ENCODE data around the gene ACOT13.
"Not testable (repeated sequence)": the region's sequence is repeated elsewhere in the genome, so short reads cannot be mapped to it uniquely, and the experiment has no call there.

Gene ACOT13

DNA sequence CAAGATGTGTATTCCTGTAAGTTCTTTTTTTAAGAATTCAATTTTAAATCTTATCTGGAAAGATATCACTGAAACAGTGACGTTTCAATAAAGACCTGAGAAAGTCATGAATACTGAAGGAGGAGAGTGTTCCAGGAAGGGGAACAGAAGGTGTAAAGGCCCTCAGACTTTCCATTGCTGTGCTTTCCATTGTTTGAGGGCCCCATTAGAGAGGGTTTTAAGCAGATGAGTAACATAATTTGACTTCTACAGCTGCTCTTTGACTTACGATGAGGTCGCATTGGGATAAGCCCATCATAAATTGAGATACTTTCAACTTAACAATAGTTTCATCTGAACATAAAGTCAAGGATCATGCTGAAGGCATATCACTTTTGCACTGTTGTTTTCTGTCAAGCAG is 24.7 kb downstream of the ACOT13 start:
- H3K27me3 Mint-ChIP-seq = no peaks in the 10 kb centered on the region
- no peak overlapping the region for H3K4me3 Mint-ChIP-seq
- H3K4me1 Mint-ChIP-seq = peaks cover 4% of the 10 kb centered on the region
- H3K36me3 Mint-ChIP-seq = peaks cover 5% of the 10 kb centered on the region
- no peak for DNase-seq (ENCODE audit: low spot score in 2 of 2)
- no peaks in the 10 kb centered on the region for H3K9me3 Mint-ChIP-seq
- no peak for ATAC-seq (ENCODE audit: low read depth)
- H3K27ac Mint-ChIP-seq = no peak overlapping the region

DNA sequence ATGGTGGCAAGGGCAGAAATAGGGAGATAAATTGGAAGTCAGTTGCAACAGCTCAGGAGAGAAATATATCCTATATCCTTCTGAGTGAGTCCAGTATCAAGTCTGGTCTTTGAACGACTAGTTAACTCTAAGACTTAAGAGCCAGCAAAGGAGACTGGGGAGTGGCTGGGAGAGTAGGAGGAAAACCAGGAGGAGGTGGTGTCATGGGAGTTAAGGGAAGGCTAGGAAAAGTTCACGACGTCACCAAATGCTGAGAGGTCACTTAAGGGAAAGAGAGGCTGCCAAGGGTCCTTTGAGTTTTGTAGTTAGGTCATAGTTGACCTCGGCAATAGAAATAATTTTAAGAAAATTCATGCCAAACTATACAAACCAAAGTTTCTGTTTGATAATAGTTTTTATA is 25.1 kb downstream of the ACOT13 start:
- H3K4me3 Mint-ChIP-seq = no peak overlapping the region
- H3K9me3 Mint-ChIP-seq = no peaks in the 10 kb centered on the region
- no peak for DNase-seq (ENCODE audit: low spot score in 2 of 2)
- no peaks in the 10 kb centered on the region for H3K27me3 Mint-ChIP-seq
- H3K36me3 Mint-ChIP-seq = peaks cover 5% of the 10 kb centered on the region
- H3K27ac Mint-ChIP-seq = no peak overlapping the region
- peaks cover 4% of the 10 kb centered on the region for H3K4me1 Mint-ChIP-seq
- no peak for ATAC-seq (ENCODE audit: low read depth)

DNA sequence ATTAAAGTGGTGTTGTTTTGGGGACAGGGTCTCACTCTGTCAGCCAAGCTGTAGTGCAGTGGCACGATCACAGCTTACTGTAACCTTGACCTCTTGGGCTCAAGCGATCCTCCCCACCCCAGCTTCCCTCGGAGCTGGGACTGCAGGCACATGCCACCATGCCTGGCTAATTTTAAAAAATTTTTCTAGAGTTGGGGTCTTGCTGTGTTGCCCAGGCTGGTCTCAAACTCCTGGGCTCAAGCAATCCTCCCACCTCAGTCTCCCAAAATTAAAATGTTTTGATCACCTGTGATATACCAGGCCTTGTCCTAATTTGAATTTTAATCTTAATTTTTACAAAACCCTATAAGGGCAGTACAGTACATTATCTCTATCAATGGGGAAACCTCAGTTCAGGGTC is 25.5 kb downstream of the ACOT13 start:
- DNase-seq (ENCODE audit: low spot score in 2 of 2) (no peak), ATAC-seq (ENCODE audit: low read depth) (no peak)
- Mint-ChIP-seq H3K27ac (no peak overlapping the region), H3K4me3 (no peak overlapping the region), H3K4me1 (peaks cover 4% of the 10 kb centered on the region), H3K9me3 (no peaks in the 10 kb centered on the region), H3K27me3 (no peaks in the 10 kb centered on the region), H3K36me3 (peaks cover under 1% of the 10 kb centered on the region)

DNA sequence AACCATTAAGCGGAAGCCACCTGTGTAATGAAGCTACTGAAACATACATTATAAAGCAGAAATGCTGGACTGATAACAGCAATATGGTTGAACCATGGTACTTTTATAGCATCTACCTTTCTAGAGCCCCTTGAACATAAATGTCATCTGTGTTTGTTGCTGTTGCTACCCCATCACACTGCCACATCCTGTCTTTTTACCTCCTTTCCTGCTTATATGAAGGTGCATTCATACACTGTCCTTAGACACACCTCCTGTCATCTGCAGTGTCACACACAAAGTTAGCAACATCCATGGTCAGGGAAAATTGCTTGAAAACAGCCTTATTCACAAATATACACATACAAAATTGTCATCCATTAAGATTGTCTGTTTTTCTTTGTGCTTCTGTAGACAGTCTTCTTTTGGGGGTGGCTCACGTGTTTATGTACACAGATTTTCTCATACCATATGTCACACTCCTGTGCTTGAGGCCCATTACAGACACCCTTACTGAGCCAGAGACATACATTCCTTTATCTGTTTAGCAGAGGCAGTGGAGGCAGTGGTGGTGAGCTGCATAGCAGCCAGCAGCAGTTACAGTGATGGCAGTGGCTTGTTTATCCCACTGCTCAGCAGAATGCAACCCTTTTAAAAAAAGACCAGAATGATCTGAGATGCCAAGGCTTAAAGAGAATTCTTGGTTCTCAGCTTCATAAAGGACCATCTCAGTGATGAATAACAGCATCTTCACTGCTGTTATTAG is 26.1 kb downstream of the ACOT13 start:
- Mint-ChIP-seq H3K9me3 (no peaks in the 10 kb centered on the region), H3K4me1 (peaks cover 4% of the 10 kb centered on the region), H3K27me3 (no peaks in the 10 kb centered on the region), H3K27ac (no peak overlapping the region), H3K4me3 (no peak overlapping the region), H3K36me3 (peaks cover 2% of the 10 kb centered on the region)
- DNase-seq (ENCODE audit: low spot score in 2 of 2) (no peak), ATAC-seq (ENCODE audit: low read depth) (no peak)

DNA sequence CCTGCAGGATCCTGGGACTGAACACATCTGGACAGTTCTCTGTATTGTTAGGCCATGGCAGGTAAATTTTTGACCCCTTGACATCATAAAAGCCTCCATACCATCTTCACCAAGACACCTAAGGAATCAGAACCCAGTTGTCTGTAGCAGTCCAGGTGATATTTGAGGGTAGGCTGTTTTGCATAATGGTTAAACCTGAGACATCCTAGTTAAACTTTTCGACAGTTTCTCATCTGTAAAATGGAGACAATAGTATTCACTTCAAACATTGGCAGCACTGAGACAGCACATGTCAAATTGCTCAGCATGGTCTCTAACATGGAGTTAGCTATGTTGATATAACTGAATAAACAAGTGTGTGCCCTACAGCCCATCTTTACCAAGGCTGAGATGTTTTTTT is 27.3 kb downstream of the ACOT13 start:
- no peak for DNase-seq (ENCODE audit: low spot score in 2 of 2)
- no peaks in the 10 kb centered on the region for H3K27me3 Mint-ChIP-seq
- H3K36me3 Mint-ChIP-seq = peaks cover 2% of the 10 kb centered on the region
- H3K4me3 Mint-ChIP-seq = no peak overlapping the region
- peaks cover 4% of the 10 kb centered on the region for H3K4me1 Mint-ChIP-seq
- no peak for ATAC-seq (ENCODE audit: low read depth)
- H3K9me3 Mint-ChIP-seq = no peaks in the 10 kb centered on the region
- peak overlapping the region; percentile 8 for H3K27ac Mint-ChIP-seq

DNA sequence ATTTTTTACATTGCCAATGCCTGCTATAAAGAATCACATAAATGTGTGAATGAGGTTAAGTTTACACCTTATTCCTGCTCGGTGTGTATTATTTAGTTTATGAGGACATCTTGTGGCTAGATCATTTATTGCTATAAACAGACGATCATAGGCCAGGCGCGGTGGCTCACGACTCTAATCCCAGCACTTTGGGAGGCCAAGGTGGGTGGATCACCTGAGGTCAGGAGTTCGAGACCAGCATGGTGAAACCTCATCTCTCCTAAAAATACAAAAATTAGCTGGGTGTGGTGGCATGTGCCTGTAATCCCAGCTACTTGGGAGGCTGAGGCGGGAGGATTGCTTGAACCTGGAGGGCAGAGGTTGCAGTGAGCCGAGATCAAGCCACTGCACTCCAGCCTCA is 28.8 kb downstream of the ACOT13 start:
- not testable (repeated sequence) for H3K4me1 Mint-ChIP-seq

DNA sequence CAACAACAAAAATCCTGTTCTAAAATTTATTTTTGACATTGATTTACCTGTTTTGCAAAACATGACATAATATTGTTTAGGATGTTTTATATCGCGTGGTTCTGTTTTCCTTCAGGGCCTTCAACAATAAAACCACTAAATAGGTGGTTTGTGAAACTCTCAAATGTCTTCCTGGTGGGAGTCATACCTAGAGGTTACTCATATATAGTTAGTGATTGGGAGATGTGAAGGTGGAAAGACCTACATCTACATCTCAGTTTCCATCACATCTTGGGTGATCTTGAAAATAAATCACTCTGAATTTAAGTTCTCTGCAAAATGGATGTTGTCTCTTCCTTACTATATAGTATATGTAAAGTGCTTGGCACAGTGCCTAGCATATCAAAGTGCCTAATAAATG is 29.2 kb downstream of the ACOT13 start:
- Mint-ChIP-seq H3K27ac (no peak overlapping the region), H3K4me1 (peaks cover 4% of the 10 kb centered on the region), H3K27me3 (no peaks in the 10 kb centered on the region), H3K4me3 (no peak overlapping the region), H3K9me3 (no peaks in the 10 kb centered on the region), H3K36me3 (peaks cover 3% of the 10 kb centered on the region)
- no peak for ATAC-seq (ENCODE audit: low read depth)
- DNase-seq (ENCODE audit: low spot score in 2 of 2) = no peak

More for the DNA sequence above, 28.8 kb downstream of the ACOT13 start:
- not testable (repeated sequence) for H3K4me3 Mint-ChIP-seq, H3K36me3 Mint-ChIP-seq, H3K27me3 Mint-ChIP-seq, H3K9me3 Mint-ChIP-seq, H3K27ac Mint-ChIP-seq
- DNase-seq (ENCODE audit: low spot score in 2 of 2) = peak; percentile 27 to 41
- peak; percentile 85 for ATAC-seq (ENCODE audit: low read depth)

DNA sequence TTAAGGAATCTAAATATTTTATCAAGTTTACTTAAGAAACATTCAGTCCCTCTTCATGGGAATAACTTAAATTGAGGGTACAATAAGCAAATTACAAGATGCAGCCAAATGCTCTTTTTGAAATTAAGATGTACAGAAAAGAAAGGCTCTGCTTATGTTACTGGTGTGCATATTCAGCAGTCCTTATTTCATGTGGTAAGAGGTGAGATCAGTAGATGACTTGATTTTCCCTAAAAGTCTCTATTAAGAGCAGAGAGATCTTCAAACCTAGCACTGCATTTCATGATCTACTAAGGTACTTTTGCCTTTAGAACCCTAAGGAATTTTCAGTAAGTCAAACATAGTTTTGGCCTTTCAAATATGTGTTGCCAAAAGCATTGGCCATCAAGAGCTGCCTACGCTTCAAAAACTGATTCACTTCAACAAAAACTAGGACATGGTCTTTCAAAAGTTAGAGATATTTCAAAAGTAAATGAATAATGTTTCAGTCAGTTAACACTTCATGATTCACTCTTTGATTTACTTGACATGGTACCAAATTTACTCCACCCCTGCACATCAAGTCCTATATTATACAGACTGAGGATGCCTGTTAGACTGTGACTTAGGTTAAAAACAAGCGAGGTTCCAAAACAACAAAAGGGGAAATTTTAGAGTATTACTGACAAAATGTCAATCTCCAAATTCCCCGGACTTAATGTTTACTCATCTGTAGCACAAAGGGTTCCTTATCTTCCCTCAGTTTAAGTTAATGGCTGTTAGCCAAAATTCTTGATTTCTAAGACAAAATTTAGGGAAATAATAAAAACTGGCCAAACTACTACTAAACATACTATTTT is 32.9 kb downstream of the ACOT13 start:
- DNase-seq (ENCODE audit: low spot score in 2 of 2) = no peak
- H3K27me3 Mint-ChIP-seq = no peaks in the 10 kb centered on the region
- H3K36me3 Mint-ChIP-seq = peaks cover 12% of the 10 kb centered on the region
- H3K4me3 Mint-ChIP-seq = no peak overlapping the region
- peaks cover 10% of the 10 kb centered on the region for H3K4me1 Mint-ChIP-seq
- no peak for ATAC-seq (ENCODE audit: low read depth)
- H3K27ac Mint-ChIP-seq = peak overlapping the region; percentile 17
- no peaks in the 10 kb centered on the region for H3K9me3 Mint-ChIP-seq

DNA sequence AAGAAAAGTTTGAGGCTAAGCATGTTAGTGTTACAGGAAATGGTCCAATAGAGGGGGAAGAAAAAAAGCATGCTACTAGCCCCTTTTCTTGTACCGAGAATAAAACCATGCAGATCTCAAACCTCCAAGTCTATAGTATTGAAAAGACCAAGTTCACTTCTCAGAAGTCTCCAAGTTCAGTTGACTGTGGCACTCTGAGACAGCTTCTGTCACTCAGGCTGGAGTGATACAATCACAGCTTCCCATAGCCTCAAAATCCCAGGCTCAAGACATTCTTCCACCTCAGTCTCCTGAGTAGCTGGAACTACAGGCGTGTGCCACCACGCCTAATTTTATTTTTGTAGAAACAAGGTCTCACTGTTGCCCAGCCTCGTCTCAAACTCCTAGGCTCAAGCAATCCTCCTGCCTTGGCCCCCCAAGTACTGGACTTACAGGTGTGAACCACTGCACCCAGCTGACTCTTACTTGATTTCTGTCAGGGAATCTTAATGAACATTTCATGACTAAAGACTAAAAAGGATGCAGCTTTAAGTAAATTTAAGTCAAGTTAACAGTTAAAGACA is 35.9 kb downstream of the ACOT13 start:
- Mint-ChIP-seq H3K9me3 (no peaks in the 10 kb centered on the region), H3K27ac (peak overlapping the region; percentile 6), H3K27me3 (no peaks in the 10 kb centered on the region), H3K4me3 (no peak overlapping the region), H3K4me1 (peaks cover 8% of the 10 kb centered on the region), H3K36me3 (peaks cover 16% of the 10 kb centered on the region)
- DNase-seq (ENCODE audit: low spot score in 2 of 2) = no peak
- ATAC-seq (ENCODE audit: low read depth) = no peak

DNA sequence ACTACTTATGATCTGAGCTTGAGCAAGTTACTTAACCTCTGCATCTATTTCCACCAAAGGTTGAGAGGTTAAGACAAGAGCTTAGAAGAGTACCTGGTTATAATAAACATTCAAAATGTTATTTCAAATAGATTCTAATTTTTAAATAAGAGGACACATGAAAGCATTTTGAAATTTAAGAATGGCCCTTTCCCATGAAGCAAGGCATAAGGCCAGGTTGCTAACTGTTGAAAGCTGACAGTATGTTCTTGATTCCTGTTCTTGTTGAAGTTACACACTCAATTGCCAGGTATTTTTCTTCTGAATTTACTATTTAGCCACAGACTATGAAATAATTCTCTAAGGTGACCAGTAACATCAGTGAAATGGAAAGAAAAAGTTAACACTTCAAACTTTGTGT is 37.6 kb downstream of the ACOT13 start:
- Mint-ChIP-seq H3K27me3 (no peaks in the 10 kb centered on the region), H3K4me3 (no peak overlapping the region), H3K4me1 (peaks cover 13% of the 10 kb centered on the region), H3K27ac (peak overlapping the region; percentile 6), H3K36me3 (peaks cover 16% of the 10 kb centered on the region), H3K9me3 (no peaks in the 10 kb centered on the region)
- DNase-seq (ENCODE audit: low spot score in 2 of 2) = no peak
- ATAC-seq (ENCODE audit: low read depth) = no peak

DNA sequence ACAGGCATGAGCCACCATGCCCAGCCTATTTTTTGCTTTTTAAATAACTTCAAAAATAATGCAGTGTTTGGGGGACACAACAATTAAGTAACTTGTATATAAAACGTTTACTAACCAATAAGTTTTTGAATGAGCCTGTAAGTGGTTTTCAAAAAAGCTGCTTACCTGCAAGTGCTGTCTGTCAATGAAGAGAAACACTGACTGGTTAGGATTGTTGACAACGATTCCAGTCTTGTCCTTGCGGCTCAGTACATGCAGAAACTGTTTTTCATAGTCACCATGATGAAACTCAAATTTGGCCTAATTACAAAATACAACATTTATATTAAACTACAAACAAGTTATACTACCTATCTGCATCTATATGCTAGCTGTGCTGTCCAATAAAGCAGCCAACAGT is 41.7 kb downstream of the ACOT13 start:
- no peak for DNase-seq (ENCODE audit: low spot score in 2 of 2)
- no peak for ATAC-seq (ENCODE audit: low read depth)
- Mint-ChIP-seq H3K36me3 (peaks cover 25% of the 10 kb centered on the region), H3K9me3 (no peaks in the 10 kb centered on the region), H3K27ac (no peak overlapping the region), H3K27me3 (no peaks in the 10 kb centered on the region), H3K4me3 (no peak overlapping the region), H3K4me1 (peaks cover 25% of the 10 kb centered on the region)

DNA sequence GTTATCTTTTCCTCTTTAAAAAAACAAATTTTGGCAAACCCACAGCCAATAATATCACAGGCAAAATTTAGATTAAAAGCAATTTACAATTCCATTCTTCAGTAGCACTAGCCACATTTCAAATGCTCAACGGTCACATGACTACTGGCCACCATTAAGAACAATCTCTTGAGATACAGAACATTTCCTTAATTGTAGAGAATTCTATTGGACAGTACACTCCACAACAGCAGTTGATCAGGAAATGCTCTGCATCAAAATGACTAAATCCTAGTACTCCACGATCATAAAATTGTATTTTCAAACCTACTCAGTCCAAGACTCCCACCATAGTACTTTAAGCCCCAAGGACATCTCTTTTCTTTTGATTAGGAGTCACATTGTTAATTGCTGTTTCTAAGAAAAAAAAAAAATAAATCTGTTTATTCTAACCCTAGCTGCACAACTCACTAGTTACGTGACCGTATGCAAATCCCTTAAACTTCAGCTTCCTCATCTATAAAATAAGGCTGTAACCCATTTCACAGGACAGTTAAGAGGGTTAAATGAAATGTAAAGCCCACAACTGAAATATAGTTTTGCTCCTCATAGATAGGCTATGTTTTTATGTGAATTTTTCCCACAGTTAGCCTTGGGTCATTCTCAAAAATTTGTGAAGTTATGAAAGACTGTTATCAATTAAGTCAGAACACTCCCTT is 42.3 kb downstream of the ACOT13 start:
- H3K9me3 Mint-ChIP-seq = no peaks in the 10 kb centered on the region
- ATAC-seq (ENCODE audit: low read depth) (peak; percentile 34), DNase-seq (ENCODE audit: low spot score in 2 of 2) (no peak)
- peaks cover 24% of the 10 kb centered on the region for H3K4me1 Mint-ChIP-seq
- H3K27me3 Mint-ChIP-seq = no peaks in the 10 kb centered on the region
- peak overlapping the region; percentile 31 for H3K27ac Mint-ChIP-seq
- no peak overlapping the region for H3K4me3 Mint-ChIP-seq
- peaks cover 22% of the 10 kb centered on the region for H3K36me3 Mint-ChIP-seq

DNA sequence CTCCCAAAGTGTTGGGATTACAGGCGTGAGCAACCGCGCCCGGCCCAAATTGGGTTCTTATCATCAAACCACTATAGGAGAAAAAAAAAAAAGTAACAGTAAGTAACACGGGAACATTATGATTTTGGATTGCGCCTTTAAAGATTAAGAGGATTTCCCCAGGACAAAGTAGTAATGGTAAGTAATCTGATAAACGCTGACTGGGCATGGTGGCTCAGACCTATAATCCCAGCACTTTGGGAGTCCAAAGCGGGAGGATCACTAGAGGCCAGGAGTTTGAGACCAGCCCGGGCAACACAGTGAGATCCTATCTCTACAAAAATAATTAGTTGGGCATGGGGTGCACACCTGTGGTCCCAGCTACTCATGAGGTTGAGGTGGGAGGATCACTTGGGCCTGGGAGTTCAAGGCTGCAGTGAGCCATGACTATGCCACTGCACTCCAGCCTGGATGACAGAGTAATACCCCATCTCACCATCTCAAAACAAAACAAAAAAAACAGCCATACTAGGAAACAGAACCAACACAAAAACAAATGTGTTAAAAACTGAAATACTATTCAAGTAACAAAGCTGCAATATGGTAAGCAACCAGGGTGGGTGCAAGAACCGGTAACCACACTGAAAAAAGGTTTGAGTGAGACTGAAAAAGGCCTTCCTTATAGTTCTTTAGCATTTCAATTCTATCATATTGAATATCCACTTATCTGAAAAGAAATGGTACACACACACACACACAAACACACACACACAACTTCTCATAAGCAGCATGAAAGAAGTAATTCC is 43.8 kb downstream of the ACOT13 start:
- ATAC-seq (ENCODE audit: low read depth) (no peak), DNase-seq (ENCODE audit: low spot score in 2 of 2) (no peak)
- Mint-ChIP-seq H3K27ac (peak overlapping the region; percentile 56), H3K36me3 (peaks cover 21% of the 10 kb centered on the region), H3K27me3 (no peaks in the 10 kb centered on the region), H3K4me1 (peaks cover 24% of the 10 kb centered on the region), H3K4me3 (no peak overlapping the region), H3K9me3 (no peaks in the 10 kb centered on the region)

All from memory B cell (primary cell).